ENCODE measurements around the gene RUFY1.

- TF ChIP-seq GABPA (IDR thresholded peaks at IDR 0.05; ENCODE audit: low read depth) (no peak), CTCF (IDR thresholded peaks at IDR 0.05; ENCODE audit: insufficient read depth, low read length) (no peak), REST (IDR thresholded peaks at IDR 0.05; ENCODE audit: insufficient replicate concordance, low read depth) (no peak), POLR2AphosphoS5 (IDR thresholded peaks at IDR 0.05; ENCODE audit: low read depth) (no peak), SPI1 (IDR thresholded peaks at IDR 0.05; ENCODE audit: borderline replicate concordance, low read depth) (no peak)
Observed at GRCh38 chr5:179509845-179510244, 40.5 kb upstream of the RUFY1 start.

Measured in HL-60 (cell line).